Mesenteric fat pad (tissue), 1 donor: Measurements from ENCODE around the gene CDC123. TPM values are rescaled to one million over a fixed set of nuclear protein-coding genes. Genes with fewer than 3 reads are reported as not detected.
A peak's percentile ranks its signal among the peaks of the same experiment; 100 is the strongest.
"Not testable (repeated sequence)": the region's sequence is repeated elsewhere in the genome, so short reads cannot be mapped to it uniquely, and the experiment has no call there.

ENCODE experiments used
- DNase-seq: peaks from one replicate; pipeline ENCODE4 v3.0.0-alpha.2; 2020; ENCODE audit warnings: low spot score
- total RNA-seq: library from RNA; stranded (reverse); fragmentation: NEBNext Ultra II Directional; extraction: Animal tissue kit (Norgen Biotek cat#: 25700); gene quantifications from one replicate; pipeline ENCODE4 v1.2.1, GENCODE V29; 2021
- donor health status: DM: yes; HTN: yes; CAD: no.

CDC123 gene
- total RNA-seq, 1 donor from 2014 or later = 62.5 TPM

DNA sequence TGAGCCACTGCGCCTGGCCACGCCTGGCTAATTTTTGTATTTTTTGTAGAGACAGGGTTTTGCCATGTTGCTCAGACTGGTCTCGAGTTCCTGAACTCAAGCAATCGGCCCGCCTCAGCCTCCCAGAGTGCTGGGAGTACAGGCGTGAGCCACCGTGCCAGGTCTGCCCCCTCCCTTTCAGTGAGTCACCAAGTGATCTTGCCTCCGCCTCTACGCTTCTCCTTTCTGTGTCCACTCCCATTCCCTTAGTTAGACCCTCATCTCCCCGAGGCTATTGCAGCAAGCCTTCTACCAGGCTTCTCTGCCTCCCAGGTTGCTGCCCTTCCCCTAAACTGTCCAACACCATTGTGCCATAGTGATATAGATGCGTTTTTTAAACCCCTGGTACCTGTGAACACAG, 32.9 kb downstream of the CDC123 start:
- DNase-seq = no peak

DNA sequence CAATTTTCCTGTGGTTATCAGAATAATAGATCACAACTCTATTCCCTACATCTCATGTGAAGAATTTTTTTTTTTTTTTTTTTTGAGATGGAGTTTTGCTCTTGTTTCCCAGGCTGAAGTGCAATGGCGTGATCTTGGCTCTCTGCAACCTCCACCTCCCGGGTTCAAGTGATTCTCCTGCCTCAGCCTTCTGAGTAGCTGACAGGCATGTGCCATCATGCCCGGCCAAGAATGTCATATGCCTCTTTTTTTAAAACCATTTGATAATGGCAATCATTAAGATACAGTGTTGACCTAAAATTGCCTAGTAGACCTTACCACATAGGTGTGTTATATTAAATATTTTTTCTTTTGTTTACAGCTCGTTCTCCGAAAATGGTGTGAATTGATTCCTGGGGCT, 38.7 kb downstream of the CDC123 start:
- DNase-seq = not testable (repeated sequence)

DNA sequence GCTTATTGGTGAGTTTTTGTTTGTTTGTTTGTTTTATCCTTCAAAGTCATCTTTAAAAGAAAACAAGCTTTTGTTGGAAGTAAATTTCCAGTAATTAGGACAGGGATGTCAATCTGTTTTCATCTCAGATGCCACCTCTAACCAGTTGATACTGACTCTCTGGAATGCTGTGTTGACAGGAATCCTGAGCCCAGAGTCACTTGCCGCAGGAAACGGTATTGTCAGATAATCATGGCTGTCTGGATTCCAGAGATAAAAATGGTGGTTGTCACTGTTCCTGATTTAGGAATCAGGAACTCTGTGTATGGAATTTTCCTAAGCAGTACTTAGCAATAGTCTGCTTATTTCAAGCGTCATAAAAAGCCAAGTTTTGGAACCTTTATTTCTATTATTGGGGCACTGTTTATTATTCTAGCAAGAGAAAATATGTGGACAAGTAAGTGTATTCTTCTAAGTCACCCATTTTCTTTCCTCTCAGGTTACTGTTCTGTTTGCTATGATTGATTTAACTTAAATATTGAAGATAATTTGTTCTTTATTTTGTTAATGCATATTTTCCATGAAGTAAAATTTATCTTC, 39.2 kb downstream of the CDC123 start:
- no peak for DNase-seq

DNA sequence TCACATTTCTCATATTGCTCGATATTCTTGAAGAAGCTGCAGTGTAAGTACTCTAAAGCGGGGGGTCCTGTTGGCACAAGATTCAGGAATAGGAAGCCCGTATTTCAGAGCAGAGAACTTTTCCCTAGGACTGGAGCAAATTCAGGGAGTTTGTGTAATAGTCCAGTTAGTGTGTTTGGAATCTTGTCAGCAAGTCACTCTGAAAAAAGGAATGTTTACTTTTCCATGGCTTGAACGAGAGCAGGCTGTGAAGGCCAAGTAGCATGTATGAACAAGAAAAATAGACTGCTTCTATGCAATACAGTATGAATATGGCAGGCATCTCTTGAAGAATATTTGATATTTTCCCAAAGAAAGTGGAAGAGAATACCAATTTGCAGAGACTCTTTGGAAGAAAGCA, 39.8 kb downstream of the CDC123 start:
- DNase-seq = no peak

DNA sequence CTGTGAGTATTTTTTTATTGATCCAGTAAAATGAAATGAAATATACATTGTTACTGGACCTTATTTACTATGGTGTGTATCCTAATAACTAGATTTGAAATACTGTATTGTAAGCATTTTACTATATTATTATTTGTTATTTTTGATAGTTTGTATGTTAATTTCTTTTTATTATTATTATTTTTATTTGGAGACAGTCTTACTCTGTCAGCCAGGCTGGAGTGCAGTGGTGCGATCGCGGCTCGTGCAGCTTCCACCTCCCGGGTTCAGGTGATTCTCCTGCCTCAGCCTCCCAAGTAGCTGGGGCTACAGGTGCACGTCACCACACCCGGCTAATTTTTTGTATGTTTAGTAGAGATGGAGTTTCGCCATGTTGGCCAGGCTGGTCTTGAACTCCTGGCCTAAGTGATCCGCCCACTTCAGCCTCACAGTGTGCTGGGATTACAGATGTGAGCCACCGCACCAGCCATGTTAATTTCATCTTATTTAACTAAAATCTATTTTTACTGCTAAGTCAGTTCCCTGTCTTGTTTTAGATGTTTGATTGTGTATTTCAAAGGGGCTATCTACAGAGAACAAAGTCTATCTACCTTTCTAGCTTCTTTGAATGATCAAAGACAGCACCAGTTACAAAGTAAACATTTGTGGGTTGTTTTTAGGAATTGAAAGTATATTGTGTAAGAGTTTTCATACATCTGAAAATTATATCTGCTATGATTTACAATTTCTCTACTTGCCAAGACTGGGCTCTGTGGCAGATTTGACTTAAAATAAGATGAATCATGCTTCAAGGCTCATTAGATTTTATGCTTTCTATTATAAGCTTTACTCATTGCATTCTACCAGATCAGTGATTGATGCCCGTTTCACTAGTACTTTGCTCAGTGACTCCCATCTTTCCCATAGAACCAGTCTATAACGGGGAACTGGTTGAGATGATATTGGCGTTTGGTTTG, 41.6 kb downstream of the CDC123 start:
- DNase-seq = no peak

DNA sequence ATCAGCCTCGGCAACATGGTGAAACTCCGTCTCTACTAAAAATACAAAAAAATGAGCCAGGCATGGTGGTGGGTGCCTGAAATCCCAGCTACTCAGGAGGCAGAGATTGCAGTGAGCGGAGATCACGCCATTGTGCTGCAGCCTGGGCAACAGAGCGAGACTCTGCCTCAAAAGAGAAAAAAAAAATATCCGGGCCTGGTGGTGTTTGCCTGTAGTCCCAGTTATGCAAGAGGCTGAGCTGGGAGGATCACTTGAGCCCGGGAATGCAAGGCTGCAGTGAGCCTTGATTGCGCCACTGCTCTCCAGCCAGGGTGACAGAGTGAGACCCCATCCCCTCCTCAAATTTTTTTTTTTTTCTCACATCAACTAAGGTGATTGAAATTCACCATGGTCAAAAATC, 42.8 kb downstream of the CDC123 start:
- no peak for DNase-seq

DNA sequence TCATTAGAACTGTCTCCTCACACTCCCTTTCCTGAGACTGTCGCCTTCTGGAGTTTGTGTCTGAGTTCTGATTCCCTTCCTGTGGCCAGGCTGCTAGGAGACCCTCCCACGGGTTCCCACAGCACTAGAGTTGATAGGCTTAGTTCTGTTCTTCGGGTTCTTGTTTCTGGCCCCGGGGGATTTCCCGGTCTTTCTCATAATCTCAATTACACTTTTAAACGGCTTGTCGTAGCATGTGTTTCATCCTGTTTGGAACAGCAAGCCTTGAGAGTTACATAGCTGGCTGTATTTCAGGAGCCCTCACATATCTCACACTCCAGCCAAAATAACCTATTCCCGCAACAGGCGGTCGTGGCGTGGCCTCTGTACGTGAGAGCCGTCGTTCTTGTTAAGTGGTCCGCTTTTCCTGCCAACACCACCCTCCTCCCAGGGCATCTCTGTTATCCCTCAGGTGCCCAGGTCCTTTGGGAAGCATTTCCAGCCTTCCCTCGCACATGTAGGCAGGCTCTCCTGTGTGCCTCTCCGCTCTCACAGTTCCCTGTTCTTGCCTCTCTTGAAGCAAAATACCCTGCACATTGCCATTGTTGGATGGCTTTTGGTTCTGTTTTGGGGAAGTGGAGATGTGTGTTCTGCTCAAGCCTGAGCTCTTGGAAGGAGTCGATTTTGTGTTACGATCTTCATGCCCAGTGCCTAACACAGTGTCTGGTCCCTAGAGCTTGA, 46.0 kb downstream of the CDC123 start:
- peak; percentile 22 for DNase-seq

DNA sequence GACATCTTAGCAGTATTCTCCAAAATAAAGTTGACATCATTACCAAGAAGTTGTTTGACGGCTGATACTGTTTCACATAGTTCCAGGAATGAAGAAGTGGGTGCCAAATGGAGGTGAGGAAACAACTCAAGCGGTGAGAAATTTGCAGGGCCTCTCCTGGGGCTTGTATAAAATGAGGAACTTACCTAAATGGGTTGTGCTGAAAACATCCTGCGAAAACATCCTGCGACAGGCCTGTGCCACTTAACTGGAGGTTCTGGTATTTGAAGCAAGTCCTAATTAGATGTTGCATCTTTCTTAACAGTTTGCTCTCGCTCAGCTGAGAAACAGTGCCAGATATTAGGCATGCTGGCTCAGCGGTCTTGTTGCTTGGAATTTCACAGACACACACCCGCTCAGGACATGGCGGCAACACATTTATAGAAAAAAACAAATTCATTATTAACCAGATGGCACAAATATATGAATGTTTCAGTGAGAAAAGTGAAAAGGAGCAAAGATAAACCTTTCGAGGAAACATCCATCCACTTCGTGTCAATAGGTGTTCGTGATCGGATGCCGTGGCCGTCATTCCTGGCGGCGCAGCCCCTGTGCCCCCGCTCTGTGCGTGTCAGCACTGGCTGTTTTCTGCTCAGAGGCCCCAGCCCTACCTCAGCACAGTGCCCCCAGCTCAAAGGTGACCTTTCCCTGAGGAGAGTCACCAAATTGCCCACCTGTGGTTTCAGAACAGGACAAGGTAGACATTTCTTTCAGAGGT, 48.1 kb downstream of the CDC123 start:
- peak; percentile 28 for DNase-seq

DNA sequence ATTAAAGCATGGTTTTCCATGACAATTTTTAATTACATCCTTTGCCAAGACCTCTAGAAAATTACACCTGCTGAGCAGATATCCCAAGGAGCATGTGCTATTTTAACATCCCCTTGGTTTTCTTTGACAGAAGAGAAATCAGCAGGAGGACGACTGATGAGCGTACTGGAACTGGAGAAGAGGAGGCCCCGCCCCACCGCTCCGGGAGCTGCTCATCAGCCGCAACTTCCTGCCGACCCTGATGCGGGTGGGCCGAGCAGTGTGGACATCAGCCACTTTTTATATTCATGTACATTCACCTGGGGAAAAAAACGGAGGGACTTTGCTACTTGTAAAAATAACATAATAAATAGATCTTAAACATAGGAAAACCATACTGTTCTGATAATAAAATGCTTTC, 54.2 kb downstream of the CDC123 start:
- DNase-seq = peak; percentile 43

DNA sequence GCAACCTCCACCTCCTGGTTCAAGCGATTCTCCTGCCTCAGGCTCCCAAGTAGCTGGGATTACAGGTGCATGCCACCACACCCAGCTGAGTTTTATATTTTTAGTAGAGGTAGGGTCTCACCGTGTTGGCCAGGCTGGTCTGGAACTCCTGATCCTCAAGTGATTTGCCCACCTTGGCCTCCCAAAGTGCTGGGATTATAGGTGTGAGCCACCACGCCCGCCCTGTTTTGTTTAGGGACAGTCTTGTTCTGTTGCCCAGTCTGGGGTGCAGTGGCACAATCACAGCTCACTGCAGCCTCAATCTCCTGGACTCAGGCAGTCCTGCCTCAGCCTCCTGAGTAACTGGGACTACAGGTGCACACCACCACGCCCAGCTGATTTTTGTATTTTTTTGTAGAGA, 54.7 kb downstream of the CDC123 start:
- DNase-seq = peak; percentile 41

DNA sequence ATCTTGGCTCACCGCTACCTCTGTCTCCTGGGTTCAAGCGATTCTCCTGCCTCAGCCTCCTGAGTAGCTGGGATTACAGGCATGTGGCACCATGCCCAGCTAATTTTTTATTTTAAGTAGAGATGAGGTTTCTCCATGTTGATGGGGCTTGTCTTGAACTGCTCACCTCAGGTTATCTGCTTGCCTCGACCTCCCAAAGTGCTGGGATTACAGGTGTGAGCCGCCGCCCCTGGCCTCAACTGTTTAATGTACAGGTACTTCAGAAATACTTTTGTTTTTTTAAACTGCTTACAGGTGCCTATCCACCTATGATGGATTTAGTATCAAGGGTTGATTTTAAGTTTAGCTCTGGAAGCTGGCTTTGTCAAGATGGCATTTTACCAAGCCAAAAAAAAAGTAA, 55.6 kb downstream of the CDC123 start:
- DNase-seq = peak; percentile 51

DNA sequence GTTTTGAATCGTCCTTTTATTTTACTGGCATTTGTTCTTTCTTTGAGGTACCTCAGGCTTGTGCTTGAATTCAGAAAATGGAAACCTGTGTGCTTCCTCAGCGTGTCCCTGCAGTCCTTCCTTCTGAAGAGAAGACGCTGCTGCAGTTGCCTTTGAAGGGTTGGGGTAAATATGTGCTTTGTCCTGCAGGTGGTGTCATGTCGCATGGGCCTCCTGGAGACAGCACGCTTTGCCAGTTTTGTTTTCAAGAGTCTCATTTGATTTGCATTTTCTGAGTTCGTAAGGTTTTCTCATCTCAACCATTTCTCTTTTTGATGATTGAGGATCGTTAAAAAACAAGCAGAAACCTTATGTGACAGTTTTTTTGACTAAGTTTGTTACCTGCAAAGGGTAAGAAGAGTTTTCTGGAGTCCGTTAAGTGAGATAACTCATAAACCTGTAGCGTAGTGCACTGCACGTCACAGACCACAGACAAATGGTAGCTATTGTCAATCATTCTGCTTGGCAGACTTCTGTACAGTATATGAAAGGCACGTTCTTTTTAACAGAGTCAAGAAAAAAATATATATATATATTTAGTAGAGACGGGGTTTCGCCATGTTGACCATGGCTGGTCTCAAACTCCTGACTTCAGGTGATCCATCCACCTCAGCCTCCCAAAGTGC, 57.0 kb downstream of the CDC123 start:
- DNase-seq = peak; percentile 2

DNA sequence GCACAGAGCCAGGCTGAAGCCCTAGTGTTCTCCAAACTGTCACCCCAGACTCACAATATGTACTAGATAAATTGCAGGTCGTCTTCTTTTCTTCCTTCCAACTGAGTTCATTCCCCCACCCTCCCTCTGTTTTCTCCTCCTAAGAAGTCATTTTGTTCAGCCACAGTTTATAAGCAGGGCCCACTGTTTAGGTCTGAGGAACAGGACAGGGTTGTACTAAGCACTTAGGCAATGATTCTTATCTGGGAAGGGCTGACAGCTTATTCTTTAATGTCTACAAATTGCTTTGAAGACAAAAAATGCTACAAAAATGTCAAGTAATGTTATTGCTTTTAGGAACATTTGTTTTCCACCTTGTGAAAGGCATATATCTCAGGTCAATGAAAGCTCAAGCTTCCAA, 59.1 kb downstream of the CDC123 start:
- no peak for DNase-seq

DNA sequence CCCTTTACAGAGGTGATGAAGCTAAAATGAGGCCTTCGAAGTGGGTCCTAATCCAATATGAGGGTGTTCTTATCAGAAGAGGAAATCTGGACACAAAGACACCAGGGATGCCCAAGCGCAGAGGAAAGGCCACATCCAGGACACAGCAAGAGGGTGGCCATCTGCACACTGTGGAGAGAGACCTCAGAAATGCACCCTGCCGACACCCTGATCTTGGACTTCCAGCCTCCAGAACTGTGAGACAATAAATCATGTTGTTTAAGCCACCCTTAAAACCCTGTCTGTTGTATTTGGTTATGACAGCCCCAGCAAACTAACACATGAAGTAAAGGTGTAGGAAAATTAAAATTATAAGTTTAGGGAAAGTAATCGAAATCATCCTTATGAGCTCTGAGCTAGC, 64.0 kb downstream of the CDC123 start:
- DNase-seq = no peak

DNA sequence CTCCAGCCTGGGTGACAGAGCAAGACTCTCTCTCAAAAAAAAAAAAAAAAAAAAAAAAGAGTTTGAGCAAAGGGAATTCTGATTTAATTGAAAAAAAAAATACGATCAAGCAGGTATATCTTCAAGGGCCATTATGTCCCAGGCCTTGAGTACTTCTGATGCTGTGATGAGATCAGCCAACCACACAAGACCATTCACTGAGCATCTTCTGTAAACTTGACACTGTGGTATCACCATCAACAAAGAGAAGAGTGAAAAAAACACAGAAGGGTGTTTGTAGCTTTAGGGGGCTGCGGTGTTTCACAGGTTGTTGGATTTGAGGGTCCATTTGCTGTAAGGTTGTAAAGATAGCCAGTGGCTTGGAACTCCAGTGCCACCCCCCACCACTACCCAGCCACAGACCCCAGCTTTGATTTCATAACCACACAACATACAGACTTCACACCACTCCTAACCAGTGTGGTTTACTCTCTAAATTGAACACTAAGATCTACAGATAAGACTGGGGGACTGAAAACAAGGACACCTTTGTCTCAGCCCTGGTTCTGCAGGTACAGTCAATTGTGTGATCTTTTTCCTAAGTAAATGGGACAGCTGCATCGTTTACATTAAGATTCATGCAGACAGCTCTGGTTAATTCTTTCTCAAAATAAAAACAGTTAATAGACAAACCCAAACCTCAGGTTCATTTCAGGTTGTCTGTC, 66.4 kb downstream of the CDC123 start:
- DNase-seq = no peak

DNA sequence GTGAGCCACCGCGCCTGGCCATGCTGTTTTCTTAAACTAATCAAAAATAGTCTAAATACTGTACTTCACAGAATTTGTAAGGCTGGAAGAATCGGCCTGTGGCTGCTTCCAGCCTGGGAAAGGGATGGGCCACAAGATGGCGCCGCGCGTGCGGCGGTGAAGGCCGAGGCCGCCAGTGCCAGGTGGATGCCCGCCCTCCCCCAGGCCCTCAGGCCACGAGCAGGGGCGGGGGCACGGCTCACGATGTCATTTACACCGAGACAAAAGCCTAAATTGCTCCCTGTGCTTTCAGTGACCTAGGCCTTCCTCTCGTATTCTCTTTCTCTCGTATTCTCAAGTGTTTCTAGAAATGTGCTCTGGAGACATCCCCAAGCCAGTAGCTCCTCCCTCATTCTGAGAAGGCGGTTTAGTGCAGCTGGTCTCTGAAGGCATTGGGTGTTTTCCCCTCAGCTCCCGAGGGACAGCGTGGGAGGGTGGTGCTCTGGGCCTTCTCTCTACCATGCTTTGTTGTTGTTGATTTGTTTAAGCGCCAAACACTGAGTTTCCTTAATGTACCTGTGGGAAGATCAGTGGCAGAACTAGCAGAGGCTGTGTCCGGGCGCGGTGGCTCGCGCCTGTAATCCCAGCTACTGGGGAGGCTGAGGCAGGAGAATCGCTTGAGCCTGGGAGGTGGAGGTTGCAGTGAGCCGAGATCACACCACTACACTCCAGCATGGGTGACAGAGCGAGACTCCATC, 68.4 kb downstream of the CDC123 start:
- DNase-seq = peak; percentile 93

DNA sequence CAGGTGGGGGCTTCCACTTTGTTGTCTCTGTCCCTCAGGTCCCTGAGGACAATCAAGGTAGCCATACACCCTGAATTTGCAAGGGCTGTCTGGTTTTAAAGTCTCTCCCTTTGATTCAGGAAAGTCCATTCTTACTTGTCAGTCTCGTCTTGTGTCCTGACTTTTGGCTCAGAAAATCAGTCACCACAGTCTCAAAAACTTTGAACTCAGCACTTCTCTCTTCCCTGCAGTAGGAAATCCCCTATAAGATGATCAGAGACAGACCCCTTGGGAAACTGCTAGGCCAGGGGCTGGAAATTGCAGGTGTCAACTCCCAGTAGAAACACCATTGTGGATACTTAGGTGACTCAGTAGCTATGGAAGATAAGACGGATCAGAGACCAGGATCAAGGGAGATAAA, 73.1 kb downstream of the CDC123 start:
- no peak for DNase-seq

DNA sequence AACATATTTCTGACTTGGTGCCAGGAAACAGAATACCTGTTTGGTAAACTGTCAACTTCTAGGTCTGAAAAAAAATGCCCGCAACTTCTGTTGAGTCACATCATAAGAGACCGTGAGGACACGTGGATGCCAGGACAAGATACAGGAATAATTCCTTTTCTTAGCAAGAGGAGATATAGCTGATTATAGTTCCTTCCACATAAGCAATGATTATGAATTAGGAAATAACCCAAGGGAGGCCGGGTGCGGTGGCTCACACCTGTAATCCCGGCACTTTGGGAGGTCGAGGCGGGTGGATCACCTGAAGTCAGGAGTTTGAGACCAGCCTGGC, 75.2 kb downstream of the CDC123 start:
- DNase-seq = no peak

DNA sequence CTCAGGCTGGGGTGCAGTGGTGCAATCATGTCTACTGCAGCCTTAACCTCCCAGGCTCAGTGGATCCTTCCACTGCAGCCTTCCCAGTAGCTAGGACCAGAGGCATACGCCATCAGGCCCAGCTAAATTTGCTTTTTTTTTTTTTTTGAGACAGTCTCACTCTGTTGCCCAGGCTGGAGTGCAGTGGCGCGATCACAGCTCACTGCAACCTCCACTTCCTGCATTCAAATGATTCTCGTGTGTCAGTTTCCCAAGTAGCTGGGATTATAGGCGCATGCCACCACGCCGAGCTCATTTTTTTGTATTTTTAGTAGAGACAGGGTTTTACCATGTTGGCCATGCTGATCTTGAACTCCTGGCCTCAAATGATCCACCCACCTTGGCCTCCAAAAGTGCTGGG, 81.9 kb downstream of the CDC123 start:
- not testable (repeated sequence) for DNase-seq

DNA sequence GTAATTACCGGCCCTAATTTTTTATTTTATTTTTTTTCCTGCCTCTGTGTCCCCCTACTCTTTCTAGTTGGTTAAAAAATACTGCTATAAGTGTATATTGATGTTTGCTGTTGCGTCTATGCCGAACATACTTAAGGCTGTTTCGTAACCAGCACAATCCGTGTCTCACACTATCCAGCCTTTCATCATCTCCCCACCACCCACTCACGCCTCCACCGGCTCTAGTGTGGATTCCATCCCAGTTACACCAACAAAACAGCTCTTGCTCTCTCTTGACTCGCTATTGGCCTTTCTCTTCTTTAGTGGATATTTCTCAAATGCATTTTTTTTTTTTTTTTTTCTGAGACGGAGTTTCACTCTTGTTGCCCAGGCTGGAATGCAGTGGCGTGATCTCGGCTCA, 83.3 kb downstream of the CDC123 start:
- no peak for DNase-seq
